GF-D8 (cell line): ENCODE data around the gene CPD.
"Not testable (repeated sequence)": the region's sequence is repeated elsewhere in the genome, so short reads cannot be mapped to it uniquely, and the experiment has no call there.

Experiments
- DNase-seq: peaks from one replicate; lab custom pipeline; 2025; lab: John Stamatoyannopoulos, UW

CPD gene

GRCh38 chr17:30388321-30389179 is 9.8 kb downstream of the CPD start:
- DNase-seq: no peak

GRCh38 chr17:30389756-30390300 is 11.1 kb downstream of the CPD start:
- no peak for DNase-seq

GRCh38 chr17:30391534-30391933 is 12.8 kb downstream of the CPD start:
- no peak for DNase-seq

GRCh38 chr17:30393491-30393890 is 14.8 kb downstream of the CPD start:
- no peak for DNase-seq

- no peak for DNase-seq
Measured at GRCh38 chr17:30393911-30394867, 15.5 kb downstream of the CPD start.

GRCh38 chr17:30395398-30396022 is 16.8 kb downstream of the CPD start:
- DNase-seq: no peak

- DNase-seq: no peak
Measured at GRCh38 chr17:30396129-30396528, 17.4 kb downstream of the CPD start.

GRCh38 chr17:30396612-30397011 is 17.9 kb downstream of the CPD start:
- no peak for DNase-seq

- DNase-seq: no peak
Measured at GRCh38 chr17:30398328-30399041, 19.8 kb downstream of the CPD start.

- no peak for DNase-seq
Measured at GRCh38 chr17:30401097-30401496, 22.4 kb downstream of the CPD start.

GRCh38 chr17:30405161-30405560 is 26.4 kb downstream of the CPD start:
- no peak for DNase-seq

GRCh38 chr17:30410627-30411026 is 31.9 kb downstream of the CPD start:
- not testable (repeated sequence) for DNase-seq

GRCh38 chr17:30412008-30412496 is 33.3 kb downstream of the CPD start:
- not testable (repeated sequence) for DNase-seq

GRCh38 chr17:30413109-30413508 is 34.4 kb downstream of the CPD start:
- no peak for DNase-seq

- no peak for DNase-seq
Measured at GRCh38 chr17:30414486-30414885, 35.8 kb downstream of the CPD start.

GRCh38 chr17:30415491-30415890 is 36.8 kb downstream of the CPD start:
- DNase-seq: no peak

GRCh38 chr17:30418070-30418469 is 39.3 kb downstream of the CPD start:
- not testable (repeated sequence) for DNase-seq

GRCh38 chr17:30421592-30421991 is 42.9 kb downstream of the CPD start:
- DNase-seq: no peak

- peak; percentile 14 for DNase-seq
Measured at GRCh38 chr17:30422171-30422570, 43.4 kb downstream of the CPD start.

- DNase-seq: no peak
Measured at GRCh38 chr17:30424471-30424870, 45.7 kb downstream of the CPD start.

GRCh38 chr17:30426292-30426691 is 47.6 kb downstream of the CPD start:
- no peak for DNase-seq
